ENCODE results near the gene GIT2.

- no peak for TF ChIP-seq EZH2 (IDR thresholded peaks at IDR 0.05; ENCODE audit: low read depth)
- no peak for TF ChIP-seq CTCF (conservative IDR thresholded peaks at IDR 0.05)
These were observed 9.9 kb upstream of the GIT2 start for GRCh38 chr12:110006115-110006514.
